GM12878 (cell line): ENCODE data around the gene C1orf21. TPM values are rescaled to one million over a fixed set of nuclear protein-coding genes. Genes with fewer than 3 reads are reported as not detected.

Experiments used
- BCLAF1 ChIP-seq: fragments of 450-650 bp; IDR thresholded peaks from 2 replicates; pipeline ENCODE4 v1.6.1; 2017; ENCODE audit warnings: antibody characterized with exemption, mild to moderate bottlenecking, moderate library complexity
- CEBPZ ChIP-seq: fragments of 150-350 bp; IDR thresholded peaks from 2 replicates; pipeline ENCODE4 v1.6.1; 2016; ENCODE audit warnings: low read depth, low read length
- ELK1 ChIP-seq: IDR thresholded peaks from 2 replicates; pipeline ENCODE4 v1.6.1; 2012; ENCODE audit warnings: low read depth, low read length, improper control_type of control experiment
- MLLT1 ChIP-seq: fragments of 450-650 bp; IDR thresholded peaks from 2 replicates; pipeline ENCODE4 v1.6.1; 2016; ENCODE audit warnings: mild to moderate bottlenecking
- polyA plus RNA-seq, 11 experiments: library from polyadenylated mRNA; depleted of rRNA in 4 of 11; unstranded in 6 of 11; stranded (reverse) in 5 of 11; fragments of >200 nt; fragmentation: Nextera tagmentation in 4 of 11; fragmentation: Illumina TruSeq in 1 of 11; extraction: Ambion mirVana in 4 of 11; extraction: Trizol in 1 of 11; gene quantifications; 1 replicate in 1 of 11; 2 replicates in 10 of 11; pipeline versions ENCODE4 v1.2.1 to v1.2.3, GENCODE V29; 2011 to 2016; ENCODE audit warnings: inconsistent platforms in 2 of 11, missing spikeins in 2 of 11, low read depth in 1 of 11
- total RNA-seq, 4 experiments: library from RNA; depleted of rRNA in 3 of 4; stranded (reverse); fragments of >200 nt in 3 of 4; fragmentation: Illumina TruSeq in 1 of 4; extraction: Trizol in 1 of 4; gene quantifications; 2 replicates each; pipeline versions ENCODE4 v1.2.1 to v1.2.3, GENCODE V29; 2013 to 2021

Gene C1orf21
- total and polyA plus RNA-seq, 10 of the 15 experiments (the other 5 are each of a cell fraction or from before 2014, with no cell fraction given) = 0.03 to 1.6 (median 0.17) TPM; not detected in 3

DNA sequence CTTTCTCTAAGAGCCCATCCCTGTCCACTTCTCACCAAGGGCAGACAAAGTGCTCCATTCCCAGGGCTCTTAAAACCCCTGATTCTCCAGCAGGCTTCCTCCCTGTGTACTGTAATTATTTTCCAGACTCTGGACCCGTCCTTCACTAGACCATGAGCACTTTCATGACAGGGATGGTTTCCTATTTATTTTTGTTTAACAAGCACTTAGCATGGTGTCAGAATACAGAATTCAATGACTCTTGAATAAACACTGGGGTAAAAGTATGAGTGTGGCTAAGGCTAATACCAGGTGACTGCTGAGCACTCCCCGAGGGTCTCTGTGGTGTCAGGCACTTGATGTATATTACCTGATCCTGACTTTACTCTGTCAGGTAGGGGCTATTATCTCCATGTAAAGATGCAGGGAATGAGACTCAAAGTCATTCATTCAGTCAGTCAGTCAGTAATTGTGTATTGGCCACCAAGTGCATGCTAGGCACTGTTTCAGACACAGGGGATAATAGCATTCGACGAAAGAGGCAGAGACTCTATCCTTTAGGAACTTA lies 47.2 kb downstream of the C1orf21 start (continued):
- TF ChIP-seq CEBPZ (no peak), BCLAF1 (no peak), ELK1 (no peak), MLLT1 (no peak)
- TF ChIP-seq, all 136 proteins: peak for 0
